CD14-positive monocyte (primary cell): ENCODE measurements around the gene APOE. TPM values are rescaled to one million over a fixed set of nuclear protein-coding genes. Genes with fewer than 3 reads are reported as not detected.

ENCODE experiments used
- DNase-seq, 3 donors: peaks; one replicate each; pipeline ENCODE4 v3.0.0-alpha.2; 2011 to 2022
- H2AFZ ChIP-seq: 2 replicates; pipeline ENCODE4 v1.6.0; 2012; ENCODE audit warnings: mild to moderate bottlenecking, low read depth, low read length, inconsistent platforms; ENCODE audit not compliant: insufficient read depth, poor library complexity, severe bottlenecking
- H3K27ac ChIP-seq, 2 donors: 1 replicate in 1 of 2; 2 replicates in 1 of 2; pipeline ENCODE4 v1.5.1; 2012 to 2013; ENCODE audit warnings: low read length in 2 of 2, control low read depth in 1 of 2, inconsistent platforms in 1 of 2, low read depth in 1 of 2, mild to moderate bottlenecking in 1 of 2
- H3K27me3 ChIP-seq, 2 donors: one replicate each; pipeline versions ENCODE4 v1.6.0 to v1.6.1; 2011 to 2013; ENCODE audit warnings: low read length in 2 of 2; ENCODE audit not compliant: control insufficient read depth in 2 of 2, insufficient read depth in 2 of 2
- H3K36me3 ChIP-seq, 2 donors: replicated peaks in 1 of 2; 1 replicate in 1 of 2; 2 replicates in 1 of 2; pipeline versions ENCODE4 v1.5.1 to v1.6.1; 2012 to 2013; ENCODE audit warnings: low read length in 2 of 2, control low read depth in 1 of 2, inconsistent platforms in 1 of 2, mild to moderate bottlenecking in 1 of 2; ENCODE audit not compliant: insufficient read depth in 2 of 2, control insufficient read depth in 1 of 2
- H3K4me1 ChIP-seq, 2 donors: 1 replicate in 1 of 2; 2 replicates in 1 of 2; pipeline versions ENCODE4 v1.5.1 to v1.6.1; 2012 to 2013; ENCODE audit warnings: low read length in 2 of 2, control low read depth in 1 of 2, inconsistent platforms in 1 of 2, mild to moderate bottlenecking in 1 of 2, moderate library complexity in 1 of 2; ENCODE audit not compliant: insufficient read depth in 2 of 2, control insufficient read depth in 1 of 2
- H3K4me2 ChIP-seq: replicated peaks from 2 replicates; pipeline ENCODE3; 2012; ENCODE audit warnings: low read length, moderate library complexity, mild to moderate bottlenecking; ENCODE audit not compliant: poor library complexity, severe bottlenecking; ENCODE audit errors: extremely low read depth
- H3K4me3 ChIP-seq, 3 experiments: fragments of 200-600 bp in 1 of 3; sonication (generic) in 1 of 3; replicated peaks in 1 of 3; 1 replicate in 2 of 3; 2 replicates in 1 of 3; pipeline ENCODE4 v1.5.1; 2011 to 2013; ENCODE audit warnings: low read length in 3 of 3, mild to moderate bottlenecking in 3 of 3, control low read depth in 2 of 3, low read depth in 2 of 3, inconsistent platforms in 1 of 3, moderate library complexity in 1 of 3
- H3K79me2 ChIP-seq: 2 replicates; pipeline ENCODE4 v1.6.0; 2012; ENCODE audit warnings: mild to moderate bottlenecking, control low read depth, inconsistent platforms, low read length, moderate library complexity; ENCODE audit not compliant: insufficient read depth
- H3K9ac ChIP-seq: 2 replicates; pipeline ENCODE4 v1.6.0; 2017; ENCODE audit warnings: low read length, mild to moderate bottlenecking; ENCODE audit not compliant: insufficient read depth, poor library complexity, severe bottlenecking
- H3K9me3 ChIP-seq, 2 donors: replicated peaks in 1 of 2; 1 replicate in 1 of 2; 2 replicates in 1 of 2; pipeline versions ENCODE4 v1.5.1 to v1.6.1; 2012 to 2013; ENCODE audit warnings: low read length in 2 of 2, control low read depth in 1 of 2; ENCODE audit not compliant: control insufficient read depth in 1 of 2, insufficient read depth in 1 of 2
- H4K20me1 ChIP-seq: 2 replicates; pipeline ENCODE4 v1.6.0; 2012; ENCODE audit warnings: mild to moderate bottlenecking, low read length, control low read depth, moderate library complexity; ENCODE audit not compliant: insufficient read depth
- H3K27ac Mint-ChIP-seq, 7 donors: one replicate each; pipeline ENCODE4 v1.8.0; 2020; ENCODE audit warnings: mild to moderate bottlenecking in 7 of 7, mixed read lengths in 7 of 7, moderate library complexity in 6 of 7, inconsistent platforms in 2 of 7
- H3K27me3 Mint-ChIP-seq, 3 donors: one replicate each; pipeline ENCODE4 v1.8.0; 2021 to 2022; ENCODE audit warnings: low read depth in 3 of 3, mild to moderate bottlenecking in 3 of 3, mixed read lengths in 3 of 3, moderate library complexity in 3 of 3, inconsistent platforms in 1 of 3
- H3K36me3 Mint-ChIP-seq, 2 donors: one replicate each; pipeline ENCODE4 v1.8.0; 2020; ENCODE audit warnings: mixed read lengths in 2 of 2, inconsistent platforms in 1 of 2, mild to moderate bottlenecking in 1 of 2
- H3K4me1 Mint-ChIP-seq: one replicate; pipeline ENCODE4 v1.8.0; 2020; ENCODE audit warnings: mild to moderate bottlenecking, mixed read lengths
- H3K4me3 Mint-ChIP-seq, 2 donors: one replicate each; pipeline ENCODE4 v1.8.0; 2020; ENCODE audit warnings: mild to moderate bottlenecking in 2 of 2, mixed read lengths in 2 of 2, moderate library complexity in 1 of 2
- H3K9me3 Mint-ChIP-seq, 7 donors: one replicate each; pipeline ENCODE4 v1.8.0; 2020 to 2022; ENCODE audit warnings: mixed read lengths in 7 of 7, mild to moderate bottlenecking in 6 of 7, moderate library complexity in 6 of 7, inconsistent platforms in 2 of 7
- CTCF ChIP-seq: fragments of 200-600 bp; IDR thresholded peaks from one replicate; pipeline ENCODE4 v1.8.0; 2022; ENCODE audit warnings: antibody characterized with exemption, mild to moderate bottlenecking
- WGBS: methylation state at CpG from one replicate; pipeline ENCODE4 v1.1.5; 2013; ENCODE audit warnings: missing lambda C conversion rate; ENCODE audit not compliant: insufficient coverage; 5-methylcytosine and 5-hydroxymethylcytosine counted together
- intact Hi-C, 2 donors: fragments of 100-400 bp; cut with micrococcal nuclease; formaldehyde crosslinking; loops; one replicate each; pipeline versions ENCODE4 v1.15.0 to v1.15.1; 2023
- polyA plus RNA-seq, 3 donors: library from polyadenylated mRNA; depleted of rRNA in 1 of 3; unstranded in 2 of 3; stranded (reverse) in 1 of 3; fragments of 300-500 nt in 2 of 3; fragments of >200 nt in 1 of 3; fragmentation: Illumina TruSeq in 2 of 3; gene quantifications; 1 replicate in 2 of 3; 2 replicates in 1 of 3; pipeline ENCODE4 v1.2.3, GENCODE V29; 2012 to 2021

Gene APOE
- polyA plus RNA-seq, 3 donors = 0.30 to 1.0 TPM; not detected in 1

DNA sequence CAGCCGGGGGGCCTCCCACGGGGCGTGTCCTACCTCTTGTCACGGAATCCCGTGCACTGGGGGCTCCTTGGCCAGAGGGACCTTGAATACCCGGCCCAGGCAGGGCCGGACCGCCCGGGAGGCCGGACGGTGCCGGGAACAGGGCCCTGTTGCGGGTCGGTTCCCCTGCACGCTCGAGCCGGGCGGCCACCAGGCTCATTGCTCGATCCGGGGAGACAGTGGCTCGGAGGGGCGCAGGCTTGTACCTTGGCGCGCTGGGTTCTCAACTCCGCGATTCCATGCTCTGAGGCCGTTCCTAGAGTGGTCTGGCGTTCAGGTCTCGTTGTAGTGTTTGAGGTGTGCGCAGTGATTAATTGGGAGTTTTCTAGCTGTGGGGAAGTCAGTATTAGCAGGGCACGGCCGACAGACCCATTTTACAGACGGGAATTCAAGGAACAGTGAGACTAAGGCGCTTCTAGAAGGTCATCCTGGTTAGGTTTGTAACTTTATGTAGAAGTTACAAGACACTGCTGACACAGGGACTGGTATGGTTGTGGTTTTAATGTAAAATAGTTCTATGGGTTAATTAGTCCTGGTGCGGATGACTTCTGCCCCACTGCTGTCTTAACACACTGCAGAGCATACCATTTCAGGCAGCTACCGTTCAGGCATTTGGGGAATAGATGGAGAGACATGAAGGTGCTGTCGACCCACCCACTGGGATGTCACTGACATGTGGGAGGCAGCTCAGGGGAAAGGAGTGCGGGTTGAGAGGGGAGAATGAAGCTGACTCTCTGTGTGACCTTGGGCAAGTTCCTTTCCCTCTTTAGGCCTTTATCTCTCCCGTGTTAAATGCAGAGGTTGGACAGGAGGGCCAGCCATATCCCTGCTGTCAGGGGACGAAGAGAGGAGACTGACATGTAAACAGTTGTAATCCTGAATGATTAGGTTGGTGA lies 50.2 kb downstream of the APOE start:
- 4% methylated on average over 36 of the region's 40 CpGs for WGBS
- peaks cover 11 to 12% of the 10 kb centered on the region in 2 donors for H3K36me3 ChIP-seq
- DNase-seq = peak in 1 of 3 donors; percentile 31
- H3K27ac ChIP-seq = peak overlapping the region; percentile 39 to 89
- Mint-ChIP-seq H3K36me3 (peaks cover 14 to 20% of the 10 kb centered on the region in 2 donors), H3K4me3 (peak overlapping the region; percentile 98 to 99), H3K9me3 (no peaks in the 10 kb centered on the region), H3K27me3 (peaks cover 0 to 2% (median 2%) of the 10 kb centered on the region in 3 donors), H3K27ac (peak overlapping the region; percentile 53 to 96 (median 86)), H3K4me1 (peaks cover 41% of the 10 kb centered on the region)
- H3K9ac ChIP-seq = peak overlapping the region; percentile 97
- H4K20me1 ChIP-seq = peaks cover 49% of the 10 kb centered on the region
- H3K4me3 ChIP-seq = peak overlapping the region; percentile 93 to 99 (median 94)
- no peaks in the 10 kb centered on the region for H3K27me3 ChIP-seq
- peak overlapping the region; percentile 90 for H3K4me2 ChIP-seq
- peak overlapping the region; percentile 96 for H2AFZ ChIP-seq
- peaks cover 67% of the 10 kb centered on the region for H3K79me2 ChIP-seq
- H3K9me3 ChIP-seq = no peaks in the 10 kb centered on the region
- intact Hi-C loops = loop anchor here (5.0 kb wide), 2 partner anchors 37 to 108 kb away; partner anchors contain the start of gene NECTIN2 (in 1 of the 2)
- H3K4me1 ChIP-seq = peaks cover 23 to 32% of the 10 kb centered on the region in 2 donors
- TF ChIP-seq CTCF = no peak

DNA sequence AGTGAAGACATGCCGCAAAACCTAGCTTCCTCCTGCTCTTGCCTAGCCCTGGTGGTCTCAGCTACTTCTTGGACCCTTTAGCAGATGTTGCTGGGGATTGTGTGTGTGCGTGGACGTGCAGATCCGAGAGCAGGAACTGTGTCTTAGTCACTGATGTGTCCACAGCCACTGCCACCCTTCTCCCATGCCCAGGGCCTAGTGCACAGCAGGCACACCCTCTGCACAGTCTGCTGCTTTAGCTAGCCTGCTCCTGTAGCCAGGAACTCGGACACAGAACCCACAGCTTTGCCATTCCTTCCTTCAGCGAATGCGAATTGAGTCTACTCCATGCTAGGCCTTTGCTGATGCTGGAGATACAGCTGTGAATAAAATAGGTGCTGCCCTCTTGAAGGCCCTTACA lies 51.9 kb downstream of the APOE start:
- peaks cover 64% of the 10 kb centered on the region for H4K20me1 ChIP-seq
- H3K4me3 Mint-ChIP-seq = no peak overlapping the region
- 87% methylated on average over 3 of the region's 7 CpGs for WGBS
- H3K36me3 ChIP-seq = peaks cover 21 to 28% of the 10 kb centered on the region in 2 donors
- H2AFZ ChIP-seq = no peak overlapping the region
- intact Hi-C loops = loop anchor here (5.0 kb wide), 2 partner anchors 35 to 110 kb away; partner anchors contain the start of gene NECTIN2 (in 1 of the 2)
- no peak overlapping the region for H3K9ac ChIP-seq
- peak overlapping the region in 3 of 7 donors; percentile 1 to 12 (median 6) for H3K27ac Mint-ChIP-seq
- no peaks in the 10 kb centered on the region for H3K27me3 ChIP-seq
- no peak for DNase-seq
- no peaks in the 10 kb centered on the region for H3K9me3 ChIP-seq
- peaks cover 26 to 33% of the 10 kb centered on the region in 2 donors for H3K36me3 Mint-ChIP-seq
- H3K4me3 ChIP-seq = no peak overlapping the region
- H3K27ac ChIP-seq = no peak overlapping the region
- peaks cover 41% of the 10 kb centered on the region for H3K4me1 Mint-ChIP-seq
- no peak overlapping the region for H3K4me2 ChIP-seq
- no peaks in the 10 kb centered on the region for H3K27me3 Mint-ChIP-seq
- H3K9me3 Mint-ChIP-seq = no peaks in the 10 kb centered on the region
- peaks cover 85% of the 10 kb centered on the region for H3K79me2 ChIP-seq
- H3K4me1 ChIP-seq = peaks cover 23 to 32% of the 10 kb centered on the region in 2 donors
- no peak for TF ChIP-seq CTCF
